Subcutaneous adipose tissue (tissue), 4 donors: ENCODE data around the gene BNIP5. TPM values are rescaled to one million over a fixed set of nuclear protein-coding genes. Genes with fewer than 3 reads are reported as not detected.

ENCODE experiments used
- CTCF ChIP-seq: fragments of 450-650 bp; IDR thresholded peaks from one replicate; pipeline ENCODE4 v1.5.1; 2016; ENCODE audit warnings: low read depth, mild to moderate bottlenecking, control low read depth, antibody characterized with exemption, moderate library complexity
- total RNA-seq, 4 donors: library from RNA; depleted of rRNA; stranded (reverse); fragments of >200 nt; gene quantifications; one replicate each; pipeline ENCODE4 v1.1.0, GENCODE V29; 2016

The BNIP5 gene
- total RNA-seq, 4 donors from 2014 or later, result not detected

- TF ChIP-seq CTCF, result no peak
These were observed 68.0 kb downstream of the BNIP5 start for GRCh38 chr6:36268478-36269275.

GRCh38 chr6:36267731-36268477 is 68.8 kb downstream of the BNIP5 start:
- TF ChIP-seq CTCF, result no peak

- no peak for TF ChIP-seq CTCF
These were observed 69.6 kb downstream of the BNIP5 start for GRCh38 chr6:36266913-36267644.

Other genes starting within 250 kb of the BNIP5 start
- 10 to 100 TPM in 2 of 4 donors, 1 to 10 TPM in 2; 2.6 to 24.6 (median 7.0) TPM for gene MAPK13, start 206.4 kb downstream of the BNIP5 start, total RNA-seq
- 10 to 100 TPM; 12.7 to 31.1 (median 20.3) TPM for gene BRPF3, start 140.1 kb downstream of the BNIP5 start, total RNA-seq
- not detected for gene PNPLA1, start 66.8 kb downstream of the BNIP5 start, total RNA-seq
- gene ETV7, start 50.8 kb upstream of the BNIP5 start, total RNA-seq, result 1 to 10 TPM in 1 of 4 donors, under 1 TPM in 3; 0.44 to 1.6 (median 0.54) TPM
- gene PXT1, start 106.0 kb upstream of the BNIP5 start, total RNA-seq, result not detected
- 100 to 1,000 TPM in 1 of 4 donors, 10 to 100 TPM in 3; 74.0 to 102 (median 77.7) TPM for gene KCTD20, start 106.1 kb upstream of the BNIP5 start, total RNA-seq
- 10 to 100 TPM; 27.3 to 52.9 (median 44.5) TPM for gene STK38, start 210.6 kb upstream of the BNIP5 start, total RNA-seq